ENCODE results near the gene HOXA10.

- TF ChIP-seq CTCF (IDR thresholded peaks at IDR 0.05; ENCODE audit: low read depth, low read length): no peak
- no peak for TF ChIP-seq EZH2phosphoT487 (IDR thresholded peaks at IDR 0.05; ENCODE audit: low read depth)
Measured at GRCh38 chr7:27160145-27160545, 14.0 kb downstream of the HOXA10 start.
